ENCODE data around the gene SLC10A2.

The SLC10A2 gene

DNA sequence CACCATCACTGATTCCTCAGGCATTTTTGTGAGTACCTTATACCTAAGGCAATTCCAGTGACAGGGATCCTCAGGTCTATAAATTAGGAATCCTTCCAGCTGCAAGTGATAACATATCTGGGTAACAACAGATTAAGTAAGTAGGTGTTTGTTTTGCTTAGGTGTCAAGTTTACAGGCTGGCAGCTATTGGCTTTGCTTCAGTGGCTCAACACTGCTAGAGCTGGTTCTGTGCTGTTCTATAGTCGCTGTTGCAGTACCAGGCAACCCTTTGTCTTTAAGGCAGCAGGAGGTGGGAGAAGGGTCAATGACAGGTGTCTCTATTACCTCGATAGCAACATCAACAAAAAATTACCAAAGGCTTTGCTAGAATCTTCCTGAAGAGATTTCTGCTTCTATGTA, 27.0 kb downstream of the SLC10A2 start:
- H3K9me3 ChIP-seq (ENCODE audit: severe bottlenecking), result no peaks in the 10 kb centered on the region
- no peaks in the 10 kb centered on the region for H3K27me3 ChIP-seq (ENCODE audit: insufficient read depth, poor library complexity, severe bottlenecking)
- ATAC-seq (ENCODE audit: low read depth) (no peak), DNase-seq (ENCODE audit: low spot score) (no peak)
- no peak overlapping the region for H3K4me3 ChIP-seq (ENCODE audit: severe bottlenecking)
- TF ChIP-seq, protein P1, sequence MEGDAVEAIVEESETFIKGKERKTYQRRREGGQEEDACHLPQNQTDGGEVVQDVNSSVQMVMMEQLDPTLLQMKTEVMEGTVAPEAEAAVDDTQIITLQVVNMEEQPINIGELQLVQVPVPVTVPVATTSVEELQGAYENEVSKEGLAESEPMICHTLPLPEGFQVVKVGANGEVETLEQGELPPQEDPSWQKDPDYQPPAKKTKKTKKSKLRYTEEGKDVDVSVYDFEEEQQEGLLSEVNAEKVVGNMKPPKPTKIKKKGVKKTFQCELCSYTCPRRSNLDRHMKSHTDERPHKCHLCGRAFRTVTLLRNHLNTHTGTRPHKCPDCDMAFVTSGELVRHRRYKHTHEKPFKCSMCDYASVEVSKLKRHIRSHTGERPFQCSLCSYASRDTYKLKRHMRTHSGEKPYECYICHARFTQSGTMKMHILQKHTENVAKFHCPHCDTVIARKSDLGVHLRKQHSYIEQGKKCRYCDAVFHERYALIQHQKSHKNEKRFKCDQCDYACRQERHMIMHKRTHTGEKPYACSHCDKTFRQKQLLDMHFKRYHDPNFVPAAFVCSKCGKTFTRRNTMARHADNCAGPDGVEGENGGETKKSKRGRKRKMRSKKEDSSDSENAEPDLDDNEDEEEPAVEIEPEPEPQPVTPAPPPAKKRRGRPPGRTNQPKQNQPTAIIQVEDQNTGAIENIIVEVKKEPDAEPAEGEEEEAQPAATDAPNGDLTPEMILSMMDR (IDR thresholded peaks at IDR 0.05; ENCODE audit: poor library complexity, severe bottlenecking), result no peak
- no peaks in the 10 kb centered on the region for H3K4me1 ChIP-seq (ENCODE audit: insufficient read depth, poor library complexity, severe bottlenecking)
- H3K27ac ChIP-seq (ENCODE audit: poor library complexity, severe bottlenecking), result no peak overlapping the region
- H3K36me3 ChIP-seq (ENCODE audit: low read depth), result no peaks in the 10 kb centered on the region

DNA sequence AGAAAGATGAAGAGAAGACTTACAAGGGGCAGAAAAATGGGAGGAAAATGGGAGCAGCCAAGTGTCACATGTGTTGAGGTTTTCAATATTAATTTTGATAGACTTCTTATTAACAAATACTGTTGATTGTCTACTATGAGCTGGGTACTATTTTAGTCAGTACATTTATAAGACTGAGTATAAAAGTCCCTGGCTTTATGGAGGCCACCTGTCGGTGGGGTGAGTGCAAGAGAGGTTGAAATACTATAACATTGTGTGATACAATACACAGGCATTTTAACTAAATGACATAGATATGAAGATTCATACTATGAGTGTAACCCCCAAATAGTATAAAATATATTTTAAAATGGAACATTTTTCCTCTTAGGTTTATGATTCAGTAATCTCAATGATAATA, 29.9 kb downstream of the SLC10A2 start:
- Histone ChIP-seq H3K4me1 (ENCODE audit: insufficient read depth, poor library complexity, severe bottlenecking) (no peaks in the 10 kb centered on the region), H3K36me3 (ENCODE audit: low read depth) (no peaks in the 10 kb centered on the region), H3K27ac (ENCODE audit: poor library complexity, severe bottlenecking) (no peak overlapping the region), H3K27me3 (ENCODE audit: insufficient read depth, poor library complexity, severe bottlenecking) (no peaks in the 10 kb centered on the region), H3K9me3 (ENCODE audit: severe bottlenecking) (no peaks in the 10 kb centered on the region), H3K4me3 (ENCODE audit: severe bottlenecking) (no peak overlapping the region)
- DNase-seq (ENCODE audit: low spot score) (no peak), ATAC-seq (ENCODE audit: low read depth) (no peak)
- TF ChIP-seq, protein P1 (IDR thresholded peaks at IDR 0.05; ENCODE audit: poor library complexity, severe bottlenecking), result no peak

DNA sequence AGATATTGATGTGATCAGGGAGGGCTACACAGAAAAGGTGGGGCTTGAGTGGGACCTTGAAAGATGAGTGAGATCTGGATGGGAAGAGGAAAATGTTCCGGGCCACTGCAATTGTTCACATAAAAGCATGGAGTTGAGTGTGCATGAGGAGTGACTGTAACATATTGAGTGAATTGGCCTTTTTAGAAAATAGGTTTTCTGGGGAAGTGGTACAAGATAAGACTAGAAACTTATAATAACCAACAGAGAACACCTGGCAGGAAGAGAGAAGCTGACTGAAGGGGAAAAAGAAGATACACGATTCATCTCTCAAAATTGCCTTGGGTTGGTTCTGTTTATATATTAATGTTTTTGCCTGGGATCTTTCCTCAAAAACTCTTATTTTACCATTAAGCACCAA, 32.2 kb downstream of the SLC10A2 start:
- H3K36me3 ChIP-seq (ENCODE audit: low read depth), result no peaks in the 10 kb centered on the region
- DNase-seq (ENCODE audit: low spot score) (no peak), ATAC-seq (ENCODE audit: low read depth) (no peak)
- H3K27me3 ChIP-seq (ENCODE audit: insufficient read depth, poor library complexity, severe bottlenecking), result no peaks in the 10 kb centered on the region
- H3K4me1 ChIP-seq (ENCODE audit: insufficient read depth, poor library complexity, severe bottlenecking), result peaks cover 6% of the 10 kb centered on the region
- no peak overlapping the region for H3K27ac ChIP-seq (ENCODE audit: poor library complexity, severe bottlenecking)
- H3K9me3 ChIP-seq (ENCODE audit: severe bottlenecking), result no peaks in the 10 kb centered on the region
- TF ChIP-seq, protein P1 (IDR thresholded peaks at IDR 0.05; ENCODE audit: poor library complexity, severe bottlenecking), result no peak
- no peak overlapping the region for H3K4me3 ChIP-seq (ENCODE audit: severe bottlenecking)

DNA sequence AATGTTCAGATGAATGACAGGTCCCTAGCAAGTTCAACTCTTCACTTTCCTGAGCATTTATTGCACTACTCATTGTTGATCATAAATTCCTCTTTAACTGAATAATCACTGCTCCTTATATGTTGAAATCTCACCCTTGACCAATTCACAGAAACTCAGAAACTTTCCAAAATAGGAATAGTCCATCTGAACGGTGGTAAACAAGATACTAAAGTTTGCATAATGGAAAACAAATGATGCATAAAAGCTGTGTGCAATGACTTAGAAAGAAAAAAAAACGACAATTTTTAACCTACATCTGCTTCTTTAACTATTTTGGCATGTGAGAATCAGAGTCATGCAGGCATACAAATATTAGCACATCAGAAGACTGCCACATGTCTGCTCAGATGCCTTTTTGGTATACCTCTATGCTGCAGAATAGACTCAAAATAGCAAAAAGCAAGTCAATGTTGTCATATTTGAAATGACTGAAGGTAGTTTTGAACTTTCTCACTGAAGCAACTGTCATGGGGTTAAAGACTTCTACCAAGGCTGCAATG, 34.8 kb downstream of the SLC10A2 start:
- DNase-seq (ENCODE audit: low spot score), result no peak
- Histone ChIP-seq H3K4me1 (ENCODE audit: insufficient read depth, poor library complexity, severe bottlenecking) (peaks cover 6% of the 10 kb centered on the region), H3K4me3 (ENCODE audit: severe bottlenecking) (no peak overlapping the region), H3K9me3 (ENCODE audit: severe bottlenecking) (no peaks in the 10 kb centered on the region), H3K27ac (ENCODE audit: poor library complexity, severe bottlenecking) (peak overlapping the region; percentile 18), H3K36me3 (ENCODE audit: low read depth) (no peaks in the 10 kb centered on the region), H3K27me3 (ENCODE audit: insufficient read depth, poor library complexity, severe bottlenecking) (no peaks in the 10 kb centered on the region)
- TF ChIP-seq, protein P1 (IDR thresholded peaks at IDR 0.05; ENCODE audit: poor library complexity, severe bottlenecking), result no peak
- ATAC-seq (ENCODE audit: low read depth), result peak; percentile 77

DNA sequence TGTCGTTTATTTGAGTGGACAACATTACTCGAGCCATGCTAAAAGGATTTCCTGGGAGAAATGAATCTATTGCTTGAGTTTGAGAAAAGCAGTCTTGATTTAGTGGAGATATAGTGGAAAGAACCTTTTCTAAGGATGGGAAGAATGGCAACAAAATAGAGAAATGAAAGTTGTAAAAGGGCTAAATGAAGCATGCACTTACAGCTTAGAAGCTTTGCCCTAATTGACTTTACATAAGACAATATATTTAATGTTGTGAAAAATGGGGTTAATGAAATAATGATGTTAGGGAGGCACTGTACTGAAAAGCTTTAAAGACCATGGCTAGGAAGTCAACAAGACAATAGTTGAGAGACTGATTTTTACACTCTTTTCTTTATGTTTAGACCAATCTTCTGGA, 35.4 kb downstream of the SLC10A2 start:
- TF ChIP-seq, protein P1 (IDR thresholded peaks at IDR 0.05; ENCODE audit: poor library complexity, severe bottlenecking), result no peak
- ATAC-seq (ENCODE audit: low read depth), result no peak
- no peaks in the 10 kb centered on the region for H3K36me3 ChIP-seq (ENCODE audit: low read depth)
- H3K4me1 ChIP-seq (ENCODE audit: insufficient read depth, poor library complexity, severe bottlenecking), result peaks cover 6% of the 10 kb centered on the region
- no peak overlapping the region for H3K4me3 ChIP-seq (ENCODE audit: severe bottlenecking)
- no peak for DNase-seq (ENCODE audit: low spot score)
- H3K9me3 ChIP-seq (ENCODE audit: severe bottlenecking), result no peaks in the 10 kb centered on the region
- H3K27me3 ChIP-seq (ENCODE audit: insufficient read depth, poor library complexity, severe bottlenecking), result no peaks in the 10 kb centered on the region
- peak overlapping the region; percentile 18 for H3K27ac ChIP-seq (ENCODE audit: poor library complexity, severe bottlenecking)

Data from RWPE2 (cell line).